Measurements from ENCODE around the gene INSIG1. TPM values are rescaled to one million over a fixed set of nuclear protein-coding genes. Genes with fewer than 3 reads are reported as not detected.

Gene INSIG1
- polyA plus RNA-seq, 1 of the 3 experiments (the other 2 are of a cell fraction), result 6.4 TPM

DNA sequence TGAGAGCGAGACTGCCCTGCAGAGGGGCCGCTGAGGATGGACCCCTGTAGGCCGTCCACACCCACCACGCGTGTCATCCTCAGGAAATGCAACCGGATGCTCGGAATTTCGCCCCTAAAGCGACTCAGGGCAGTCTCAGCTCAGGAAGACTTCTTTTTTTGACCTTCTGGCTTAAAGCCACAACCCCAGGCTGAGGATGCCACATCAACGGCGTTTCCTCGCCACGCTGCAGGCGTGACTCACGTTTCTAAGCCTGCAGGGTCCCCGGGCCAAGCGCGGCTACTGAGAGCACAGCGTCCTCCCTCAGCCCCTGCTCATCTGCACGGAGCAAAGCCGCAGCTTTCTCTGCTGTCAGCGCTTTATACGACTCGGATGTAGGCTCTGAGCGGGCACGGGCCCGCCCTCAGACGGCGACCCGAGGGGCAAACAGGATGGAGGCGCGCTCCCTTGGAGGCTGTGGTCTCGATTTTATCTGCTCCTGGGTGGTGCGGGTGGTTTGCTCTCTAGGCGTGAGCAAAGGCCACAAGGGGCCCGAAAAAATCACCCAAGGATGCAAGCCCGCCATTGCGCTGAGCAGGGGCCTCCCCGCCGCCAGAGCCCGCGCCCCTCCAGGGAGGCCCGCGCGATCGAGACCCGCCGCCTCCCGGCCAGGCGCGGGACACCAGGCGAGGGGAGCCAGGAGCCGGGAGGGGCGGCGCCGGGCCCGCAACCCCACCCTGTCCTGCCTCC lies 726 bp upstream of the INSIG1 start:
- Histone ChIP-seq H3K4me1 (ENCODE audit: control insufficient read depth in 1 of 2, insufficient read depth in 2 of 2, low read depth in 1 of 2, low read length in 1 of 2) (peaks cover 12 to 36% of the 10 kb centered on the region in 2 experiments), H3K9me2 (no peaks in the 10 kb centered on the region), H3K4me2 (peak overlapping the region; percentile 81), H3K9ac (peak overlapping the region; percentile 77; the same call in 1 of the 2 replicates), H3K36me3 (replicated peaks in 1 of 2; ENCODE audit: control insufficient read depth in 1 of 2, insufficient read depth in 2 of 2, low read length in 1 of 2) (peaks cover 0 to 13% of the 10 kb centered on the region in 2 experiments), H3K27ac (ENCODE audit: low read depth in 2 of 2, low read length in 1 of 2) (peak overlapping the region; percentile 51 to 88; a peak in 3 of 4 replicates), H2AFZ (ENCODE audit: low read depth) (peak overlapping the region; percentile 83), H3K27me3 (ENCODE audit: insufficient read depth) (no peaks in the 10 kb centered on the region), H3K9me3 (no peaks in the 10 kb centered on the region), H3K79me2 (ENCODE audit: insufficient read depth) (peaks cover 14% of the 10 kb centered on the region), H4K20me1 (ENCODE audit: insufficient read depth) (peaks cover 13% of the 10 kb centered on the region; the same call in 1 of the 2 replicates), H3F3A (replicated peaks; ENCODE audit: insufficient read depth) (peaks cover 8% of the 10 kb centered on the region), H3K4me3 (ENCODE audit: low read depth in 2 of 2, low read length in 1 of 2) (peak overlapping the region; percentile 87 to 99)
- CTCF ChIA-PET, result interaction anchor here (0.7 to 4.7 kb wide), 9 partner anchors 9 to 382 kb away, joined by 3 to 38 read pairs (median 5); no protein-coding TSS in a partner anchor
- POLR2A ChIA-PET, result interaction anchor here (0.8 to 1.1 kb wide), 2 partner anchors 68 to 294 kb away, joined by 3 to 4 read pairs; partner anchors contain the start of gene PAXIP1
- no peak for DNase-seq
- 24% methylated on average over 31 of the region's 57 CpGs for WGBS (ENCODE audit: low lambda C conversion rate)
- TF ChIP-seq, protein P1, sequence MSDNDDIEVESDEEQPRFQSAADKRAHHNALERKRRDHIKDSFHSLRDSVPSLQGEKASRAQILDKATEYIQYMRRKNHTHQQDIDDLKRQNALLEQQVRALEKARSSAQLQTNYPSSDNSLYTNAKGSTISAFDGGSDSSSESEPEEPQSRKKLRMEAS (IDR thresholded peaks at IDR 0.05; ENCODE audit: low read depth), result peak; percentile 61; the same call in 1 of the 2 replicates
- no peak for TF ChIP-seq FOXM1 (IDR thresholded peaks at IDR 0.05; ENCODE audit: low read depth)
- 0 out of 2 replicates have a peak, but pooled peaks have one; percentile 18 for TF ChIP-seq JUND (IDR thresholded peaks at IDR 0.05)
- no peak for TF ChIP-seq TEAD4 (IDR thresholded peaks at IDR 0.05; ENCODE audit: borderline replicate concordance, insufficient read depth)
- TF ChIP-seq, protein P2, sequence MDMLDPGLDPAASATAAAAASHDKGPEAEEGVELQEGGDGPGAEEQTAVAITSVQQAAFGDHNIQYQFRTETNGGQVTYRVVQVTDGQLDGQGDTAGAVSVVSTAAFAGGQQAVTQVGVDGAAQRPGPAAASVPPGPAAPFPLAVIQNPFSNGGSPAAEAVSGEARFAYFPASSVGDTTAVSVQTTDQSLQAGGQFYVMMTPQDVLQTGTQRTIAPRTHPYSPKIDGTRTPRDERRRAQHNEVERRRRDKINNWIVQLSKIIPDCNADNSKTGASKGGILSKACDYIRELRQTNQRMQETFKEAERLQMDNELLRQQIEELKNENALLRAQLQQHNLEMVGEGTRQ (IDR thresholded peaks at IDR 0.05; ENCODE audit: borderline replicate concordance, low read depth, low read length), result no peak
- TF ChIP-seq, protein P3, sequence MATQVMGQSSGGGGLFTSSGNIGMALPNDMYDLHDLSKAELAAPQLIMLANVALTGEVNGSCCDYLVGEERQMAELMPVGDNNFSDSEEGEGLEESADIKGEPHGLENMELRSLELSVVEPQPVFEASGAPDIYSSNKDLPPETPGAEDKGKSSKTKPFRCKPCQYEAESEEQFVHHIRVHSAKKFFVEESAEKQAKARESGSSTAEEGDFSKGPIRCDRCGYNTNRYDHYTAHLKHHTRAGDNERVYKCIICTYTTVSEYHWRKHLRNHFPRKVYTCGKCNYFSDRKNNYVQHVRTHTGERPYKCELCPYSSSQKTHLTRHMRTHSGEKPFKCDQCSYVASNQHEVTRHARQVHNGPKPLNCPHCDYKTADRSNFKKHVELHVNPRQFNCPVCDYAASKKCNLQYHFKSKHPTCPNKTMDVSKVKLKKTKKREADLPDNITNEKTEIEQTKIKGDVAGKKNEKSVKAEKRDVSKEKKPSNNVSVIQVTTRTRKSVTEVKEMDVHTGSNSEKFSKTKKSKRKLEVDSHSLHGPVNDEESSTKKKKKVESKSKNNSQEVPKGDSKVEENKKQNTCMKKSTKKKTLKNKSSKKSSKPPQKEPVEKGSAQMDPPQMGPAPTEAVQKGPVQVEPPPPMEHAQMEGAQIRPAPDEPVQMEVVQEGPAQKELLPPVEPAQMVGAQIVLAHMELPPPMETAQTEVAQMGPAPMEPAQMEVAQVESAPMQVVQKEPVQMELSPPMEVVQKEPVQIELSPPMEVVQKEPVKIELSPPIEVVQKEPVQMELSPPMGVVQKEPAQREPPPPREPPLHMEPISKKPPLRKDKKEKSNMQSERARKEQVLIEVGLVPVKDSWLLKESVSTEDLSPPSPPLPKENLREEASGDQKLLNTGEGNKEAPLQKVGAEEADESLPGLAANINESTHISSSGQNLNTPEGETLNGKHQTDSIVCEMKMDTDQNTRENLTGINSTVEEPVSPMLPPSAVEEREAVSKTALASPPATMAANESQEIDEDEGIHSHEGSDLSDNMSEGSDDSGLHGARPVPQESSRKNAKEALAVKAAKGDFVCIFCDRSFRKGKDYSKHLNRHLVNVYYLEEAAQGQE (IDR thresholded peaks at IDR 0.05; ENCODE audit: low read depth, low read length), result no peak
- TF ChIP-seq ELF1 (IDR thresholded peaks at IDR 0.05), result no peak
- TF ChIP-seq MXI1 (IDR thresholded peaks at IDR 0.05; ENCODE audit: low read depth, low read length), result no peak
- no peak for TF ChIP-seq FOXJ3 (CRISPR knock-in tag; IDR thresholded peaks at IDR 0.05)
- no peak for TF ChIP-seq SMC3 (IDR thresholded peaks at IDR 0.05; ENCODE audit: low read depth, low read length)
- no peak for TF ChIP-seq GABPA (IDR thresholded peaks at IDR 0.05; ENCODE audit: low read depth)
- TF ChIP-seq FOSL2 (IDR thresholded peaks at IDR 0.05; ENCODE audit: borderline replicate concordance, low read depth), result peak; percentile 52; the same call in 1 of the 2 replicates
- TF ChIP-seq NFIC (IDR thresholded peaks at IDR 0.05; ENCODE audit: borderline replicate concordance), result peak; percentile 44; the same call in 1 of the 2 replicates
- no peak for TF ChIP-seq RAD21 (IDR thresholded peaks at IDR 0.05; ENCODE audit: low read length)
- TF ChIP-seq YY1 (IDR thresholded peaks at IDR 0.05; ENCODE audit: low read depth), result no peak
- TF ChIP-seq, protein P4, sequence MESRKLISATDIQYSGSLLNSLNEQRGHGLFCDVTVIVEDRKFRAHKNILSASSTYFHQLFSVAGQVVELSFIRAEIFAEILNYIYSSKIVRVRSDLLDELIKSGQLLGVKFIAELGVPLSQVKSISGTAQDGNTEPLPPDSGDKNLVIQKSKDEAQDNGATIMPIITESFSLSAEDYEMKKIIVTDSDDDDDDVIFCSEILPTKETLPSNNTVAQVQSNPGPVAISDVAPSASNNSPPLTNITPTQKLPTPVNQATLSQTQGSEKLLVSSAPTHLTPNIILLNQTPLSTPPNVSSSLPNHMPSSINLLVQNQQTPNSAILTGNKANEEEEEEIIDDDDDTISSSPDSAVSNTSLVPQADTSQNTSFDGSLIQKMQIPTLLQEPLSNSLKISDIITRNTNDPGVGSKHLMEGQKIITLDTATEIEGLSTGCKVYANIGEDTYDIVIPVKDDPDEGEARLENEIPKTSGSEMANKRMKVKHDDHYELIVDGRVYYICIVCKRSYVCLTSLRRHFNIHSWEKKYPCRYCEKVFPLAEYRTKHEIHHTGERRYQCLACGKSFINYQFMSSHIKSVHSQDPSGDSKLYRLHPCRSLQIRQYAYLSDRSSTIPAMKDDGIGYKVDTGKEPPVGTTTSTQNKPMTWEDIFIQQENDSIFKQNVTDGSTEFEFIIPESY (IDR thresholded peaks at IDR 0.05; ENCODE audit: borderline replicate concordance, low read depth), result no peak
- no peak; the same call in 1 of the 2 replicates for TF ChIP-seq SIN3A (IDR thresholded peaks at IDR 0.05; ENCODE audit: borderline replicate concordance, low read depth, low read length)
- TF ChIP-seq RFX5 (IDR thresholded peaks at IDR 0.05; ENCODE audit: low read length), result no peak
- TF ChIP-seq MEF2A (IDR thresholded peaks at IDR 0.05; ENCODE audit: borderline replicate concordance, low read depth), result no peak
- TF ChIP-seq, protein P5, sequence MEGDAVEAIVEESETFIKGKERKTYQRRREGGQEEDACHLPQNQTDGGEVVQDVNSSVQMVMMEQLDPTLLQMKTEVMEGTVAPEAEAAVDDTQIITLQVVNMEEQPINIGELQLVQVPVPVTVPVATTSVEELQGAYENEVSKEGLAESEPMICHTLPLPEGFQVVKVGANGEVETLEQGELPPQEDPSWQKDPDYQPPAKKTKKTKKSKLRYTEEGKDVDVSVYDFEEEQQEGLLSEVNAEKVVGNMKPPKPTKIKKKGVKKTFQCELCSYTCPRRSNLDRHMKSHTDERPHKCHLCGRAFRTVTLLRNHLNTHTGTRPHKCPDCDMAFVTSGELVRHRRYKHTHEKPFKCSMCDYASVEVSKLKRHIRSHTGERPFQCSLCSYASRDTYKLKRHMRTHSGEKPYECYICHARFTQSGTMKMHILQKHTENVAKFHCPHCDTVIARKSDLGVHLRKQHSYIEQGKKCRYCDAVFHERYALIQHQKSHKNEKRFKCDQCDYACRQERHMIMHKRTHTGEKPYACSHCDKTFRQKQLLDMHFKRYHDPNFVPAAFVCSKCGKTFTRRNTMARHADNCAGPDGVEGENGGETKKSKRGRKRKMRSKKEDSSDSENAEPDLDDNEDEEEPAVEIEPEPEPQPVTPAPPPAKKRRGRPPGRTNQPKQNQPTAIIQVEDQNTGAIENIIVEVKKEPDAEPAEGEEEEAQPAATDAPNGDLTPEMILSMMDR (IDR thresholded peaks at IDR 0.05), result peak; percentile 35
- TF ChIP-seq, protein P6, sequence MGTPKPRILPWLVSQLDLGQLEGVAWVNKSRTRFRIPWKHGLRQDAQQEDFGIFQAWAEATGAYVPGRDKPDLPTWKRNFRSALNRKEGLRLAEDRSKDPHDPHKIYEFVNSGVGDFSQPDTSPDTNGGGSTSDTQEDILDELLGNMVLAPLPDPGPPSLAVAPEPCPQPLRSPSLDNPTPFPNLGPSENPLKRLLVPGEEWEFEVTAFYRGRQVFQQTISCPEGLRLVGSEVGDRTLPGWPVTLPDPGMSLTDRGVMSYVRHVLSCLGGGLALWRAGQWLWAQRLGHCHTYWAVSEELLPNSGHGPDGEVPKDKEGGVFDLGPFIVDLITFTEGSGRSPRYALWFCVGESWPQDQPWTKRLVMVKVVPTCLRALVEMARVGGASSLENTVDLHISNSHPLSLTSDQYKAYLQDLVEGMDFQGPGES (IDR thresholded peaks at IDR 0.05; ENCODE audit: low read depth, low read length), result no peak

All from SK-N-SH (cell line).